NCI-H524 treated with DMSO at 0.1 percent for 48 hours (cell line): ENCODE data around the gene NAE1.

Experiments
- DNase-seq: peaks from one replicate; lab custom pipeline; 2025; lab: John Stamatoyannopoulos, UW

NAE1 gene

GRCh38 chr16:66849549-66849948, 18.8 kb upstream of the NAE1 start:
- DNase-seq, result no peak

GRCh38 chr16:66849021-66849420, 18.2 kb upstream of the NAE1 start:
- no peak for DNase-seq

GRCh38 chr16:66848172-66848571, 17.4 kb upstream of the NAE1 start:
- no peak for DNase-seq

GRCh38 chr16:66847533-66848067, 16.8 kb upstream of the NAE1 start:
- DNase-seq, result no peak

- DNase-seq, result no peak
Measured at GRCh38 chr16:66846831-66847230, 16.1 kb upstream of the NAE1 start.

- DNase-seq, result no peak
Measured at GRCh38 chr16:66846266-66846665, 15.5 kb upstream of the NAE1 start.

GRCh38 chr16:66845791-66846221, 15.0 kb upstream of the NAE1 start:
- peak; percentile 93 for DNase-seq

GRCh38 chr16:66845080-66845410, 14.3 kb upstream of the NAE1 start:
- DNase-seq, result no peak

GRCh38 chr16:66844342-66845079, 13.7 kb upstream of the NAE1 start, which contains the start of gene CA7:
CA7 (plus strand) TSS chr16:66844414; CDS start chr16:66844488, 74 bp downstream.
- no peak for DNase-seq

GRCh38 chr16:66844009-66844341, 13.2 kb upstream of the NAE1 start:
- no peak for DNase-seq

GRCh38 chr16:66843191-66843590, 12.4 kb upstream of the NAE1 start:
- no peak for DNase-seq

GRCh38 chr16:66842765-66843164, 12.0 kb upstream of the NAE1 start:
- DNase-seq, result no peak

- DNase-seq, result no peak
Measured at GRCh38 chr16:66841366-66841765, 10.6 kb upstream of the NAE1 start.

GRCh38 chr16:66840883-66841282, 10.1 kb upstream of the NAE1 start:
- no peak for DNase-seq

GRCh38 chr16:66834746-66835145, 4.0 kb upstream of the NAE1 start:
- no peak for DNase-seq

- DNase-seq, result no peak
Measured at GRCh38 chr16:66832661-66833305, 2.0 kb upstream of the NAE1 start.

- DNase-seq, result no peak
Measured at GRCh38 chr16:66832190-66832589, 1.4 kb upstream of the NAE1 start.

- no peak for DNase-seq
Measured at GRCh38 chr16:66824006-66824405, 6.8 kb downstream of the NAE1 start.

GRCh38 chr16:66814734-66815133, 16.0 kb downstream of the NAE1 start:
- DNase-seq, result no peak

- DNase-seq, result no peak
Measured at GRCh38 chr16:66811043-66811442, 19.7 kb downstream of the NAE1 start.

- no peak for DNase-seq
Measured at GRCh38 chr16:66810391-66810790, 20.4 kb downstream of the NAE1 start.

- no peak for DNase-seq
Measured at GRCh38 chr16:66809765-66810164, 21.0 kb downstream of the NAE1 start.

GRCh38 chr16:66802159-66802558, 28.6 kb downstream of the NAE1 start:
- no peak for DNase-seq
